ENCODE data around the gene ST8SIA6.
A peak's percentile ranks its signal among the peaks of the same experiment; 100 is the strongest.
"Not testable (repeated sequence)": the region's sequence is repeated elsewhere in the genome, so short reads cannot be mapped to it uniquely, and the experiment has no call there.

The ST8SIA6 gene

DNA sequence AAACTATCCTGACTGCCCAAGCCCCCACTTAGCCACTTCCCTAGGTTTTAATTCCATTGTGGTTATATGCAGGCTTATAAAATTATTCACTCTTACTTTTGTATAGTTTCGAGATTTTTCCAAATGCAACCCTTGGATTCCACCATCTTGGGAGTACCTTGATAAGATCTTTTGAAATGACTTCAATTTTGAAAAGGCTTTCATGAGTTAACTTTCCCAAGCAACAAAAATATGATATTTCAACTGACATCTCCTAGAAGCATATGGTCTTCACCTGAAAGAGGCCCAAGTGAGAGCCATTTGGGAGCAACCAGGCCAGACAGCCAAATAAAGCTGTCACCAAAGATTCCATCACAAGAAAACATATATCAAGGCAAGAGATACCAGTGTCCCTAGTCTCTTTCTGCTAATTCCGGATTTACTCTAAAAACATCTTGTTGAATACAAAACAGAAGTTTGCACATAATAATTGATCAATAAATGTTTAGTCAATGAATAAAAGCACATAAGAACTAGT lies 1.7 kb upstream of the ST8SIA6 start:
- DNase-seq, result no peak

GRCh38 chr10:17455015-17455520 lies 673 bp upstream of the ST8SIA6 start:
- DNase-seq, result no peak

- peak; percentile 61 for DNase-seq
These were observed 863 bp downstream of the ST8SIA6 start for GRCh38 chr10:17453373-17454091.

DNA sequence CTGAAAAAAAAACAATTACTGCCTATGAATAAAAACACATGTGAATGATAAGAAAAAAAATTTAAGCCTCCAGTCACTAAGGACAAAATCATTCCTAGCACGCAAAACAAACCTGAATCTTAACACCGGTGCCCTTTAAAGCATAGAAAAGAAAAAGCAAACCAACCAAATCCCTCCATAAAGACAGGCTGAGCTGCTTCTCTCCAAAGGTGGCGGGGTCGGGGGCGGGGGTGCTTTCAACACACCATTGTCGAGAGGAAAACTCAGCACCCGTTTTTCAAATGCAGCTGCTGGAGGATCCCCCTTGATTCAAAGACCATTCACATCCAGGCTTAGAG lies 1.4 kb downstream of the ST8SIA6 start:
- DNase-seq, result no peak

- no peak for DNase-seq
These were observed 2.1 kb downstream of the ST8SIA6 start for GRCh38 chr10:17452060-17452841.

GRCh38 chr10:17450024-17450423 lies 4.4 kb downstream of the ST8SIA6 start:
- no peak for DNase-seq

DNA sequence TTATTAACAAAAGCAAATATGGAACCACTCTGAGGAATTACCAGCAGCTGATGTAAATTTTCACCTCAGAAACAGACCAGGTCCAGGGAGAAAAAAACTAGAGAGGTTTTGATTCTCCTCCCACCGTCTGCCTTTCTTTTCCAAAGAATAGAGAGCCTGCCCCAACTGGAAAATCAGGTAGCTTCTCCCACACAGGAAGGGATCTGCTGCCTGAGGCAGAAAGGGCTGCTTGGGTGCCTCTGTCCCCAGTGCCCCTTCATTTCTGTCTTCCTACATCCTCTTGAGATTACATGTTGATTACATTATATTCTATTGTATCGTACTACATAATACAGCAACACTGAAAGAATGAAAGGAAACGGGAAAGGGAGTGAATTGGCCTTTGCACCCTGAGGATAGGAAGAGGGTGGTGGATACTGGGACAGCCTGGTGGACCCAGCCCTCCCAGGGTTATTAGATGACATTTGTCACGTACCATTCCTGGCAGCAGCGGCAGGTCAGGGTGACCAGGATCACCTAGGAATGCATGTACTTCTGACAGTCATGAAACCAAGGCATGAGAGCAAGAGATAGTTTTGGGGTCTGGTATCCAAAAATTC lies 8.9 kb downstream of the ST8SIA6 start:
- DNase-seq, result no peak

DNA sequence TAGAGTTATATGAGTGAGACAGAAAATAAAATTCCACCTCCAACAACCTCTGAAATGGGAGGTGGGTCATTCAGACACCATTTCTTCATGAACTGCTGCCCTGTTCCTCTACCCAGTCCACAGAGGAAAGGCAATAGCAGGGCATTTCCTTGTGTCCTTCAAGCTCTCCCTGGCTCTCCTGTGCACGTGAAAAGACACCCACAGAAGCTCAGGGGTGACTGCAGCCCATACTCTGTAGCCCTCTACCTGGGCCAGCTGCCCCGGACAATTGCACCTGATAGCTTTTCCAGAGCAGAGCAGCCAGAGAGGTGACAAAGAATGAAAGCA lies 10.0 kb downstream of the ST8SIA6 start:
- no peak for DNase-seq

DNA sequence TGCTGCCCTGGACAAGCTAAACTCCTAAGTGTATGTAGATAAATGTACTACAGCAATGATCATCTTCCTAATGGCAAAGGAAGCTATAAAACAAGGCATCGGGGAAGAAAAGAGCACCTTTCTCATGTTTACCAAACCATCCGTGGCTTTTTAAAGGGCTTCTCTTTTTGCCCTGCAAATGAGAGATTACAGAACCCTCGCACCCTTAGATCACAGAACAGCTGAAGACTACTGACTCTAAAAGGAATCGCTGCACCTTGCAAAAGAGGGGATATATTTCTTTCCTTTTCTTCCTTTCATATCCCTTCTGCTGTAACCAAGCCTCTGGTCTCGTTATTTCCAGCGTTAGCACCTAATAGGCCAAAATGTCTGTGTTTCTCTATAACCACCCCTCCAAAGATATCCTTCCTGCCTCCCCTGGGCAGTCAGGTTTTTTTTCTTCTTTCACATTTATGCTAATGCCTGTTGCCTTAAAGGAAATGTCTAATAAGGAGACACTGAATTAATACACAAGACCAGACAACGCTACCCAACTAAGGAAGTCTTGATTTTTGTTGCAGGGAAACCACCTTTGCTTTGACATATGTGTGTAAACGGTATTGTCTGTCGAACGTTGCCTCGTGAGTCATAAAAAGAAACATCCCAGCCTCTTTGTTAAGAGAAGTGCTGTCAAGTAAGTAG lies 10.5 kb downstream of the ST8SIA6 start:
- peak; percentile 21 for DNase-seq

DNA sequence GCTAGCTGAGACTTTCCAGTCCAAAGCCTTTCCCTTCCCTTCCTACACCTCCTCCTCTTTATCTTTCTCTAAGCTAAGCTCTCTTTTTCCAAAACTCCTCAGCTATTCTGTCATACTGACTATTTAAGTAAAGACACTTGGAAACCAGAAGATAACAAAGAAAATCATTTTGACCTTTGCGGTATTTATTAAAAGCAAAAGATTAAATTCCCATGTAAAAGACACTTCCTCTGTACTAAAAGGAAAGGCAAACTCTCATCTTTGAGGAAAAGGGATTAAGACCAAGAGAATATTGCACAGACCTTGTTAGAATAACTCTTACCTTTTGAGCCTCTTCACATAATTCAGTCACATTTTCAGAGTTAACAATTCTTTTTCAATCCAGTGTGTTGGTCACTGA lies 15.8 kb downstream of the ST8SIA6 start:
- no peak for DNase-seq

GRCh38 chr10:17436578-17436977 lies 17.8 kb downstream of the ST8SIA6 start:
- not testable (repeated sequence) for DNase-seq

- DNase-seq, result no peak
These were observed 18.4 kb downstream of the ST8SIA6 start for GRCh38 chr10:17435953-17436352.

DNA sequence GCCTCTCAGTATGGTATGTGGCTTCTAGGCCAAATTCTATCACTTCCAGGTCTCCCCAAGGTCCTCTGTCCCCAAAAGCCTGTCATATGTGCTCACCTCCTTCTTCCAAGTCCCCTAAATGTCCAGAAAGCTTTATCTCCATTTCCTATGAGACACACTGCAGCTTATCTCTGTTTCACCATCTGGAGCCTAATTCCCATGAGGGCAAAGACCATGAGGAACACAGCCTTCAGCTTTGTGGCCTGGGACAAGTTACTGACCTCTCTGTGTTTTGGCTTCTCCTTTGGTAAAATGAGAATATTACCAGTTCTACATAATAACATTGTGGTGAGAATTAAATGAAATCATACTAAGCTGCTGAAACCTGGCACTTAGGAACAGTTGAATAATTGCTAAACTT lies 19.2 kb downstream of the ST8SIA6 start:
- no peak for DNase-seq

- no peak for DNase-seq
These were observed 21.7 kb downstream of the ST8SIA6 start for GRCh38 chr10:17432723-17433122.

DNA sequence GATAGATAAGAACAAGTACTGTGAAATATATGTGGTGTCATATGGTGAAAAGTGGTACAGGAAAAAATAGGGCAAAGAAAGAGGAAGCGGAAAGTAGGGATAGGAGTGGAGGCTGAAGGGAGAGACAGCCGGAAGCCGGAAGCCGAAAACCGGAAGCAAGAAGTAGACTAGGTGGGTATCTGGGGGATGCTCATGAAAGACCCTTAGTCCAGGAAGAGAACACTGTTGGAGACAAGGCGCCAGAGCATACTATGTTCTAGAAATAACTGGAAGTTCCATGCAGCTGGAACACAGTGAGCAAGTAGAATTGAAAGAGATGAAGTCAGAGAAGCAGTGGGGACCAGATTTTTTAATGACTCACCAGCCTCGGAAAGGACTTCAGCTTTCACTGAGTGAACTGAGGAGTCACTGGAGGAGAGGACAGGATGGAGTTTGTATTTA lies 22.5 kb downstream of the ST8SIA6 start:
- DNase-seq, result no peak

DNA sequence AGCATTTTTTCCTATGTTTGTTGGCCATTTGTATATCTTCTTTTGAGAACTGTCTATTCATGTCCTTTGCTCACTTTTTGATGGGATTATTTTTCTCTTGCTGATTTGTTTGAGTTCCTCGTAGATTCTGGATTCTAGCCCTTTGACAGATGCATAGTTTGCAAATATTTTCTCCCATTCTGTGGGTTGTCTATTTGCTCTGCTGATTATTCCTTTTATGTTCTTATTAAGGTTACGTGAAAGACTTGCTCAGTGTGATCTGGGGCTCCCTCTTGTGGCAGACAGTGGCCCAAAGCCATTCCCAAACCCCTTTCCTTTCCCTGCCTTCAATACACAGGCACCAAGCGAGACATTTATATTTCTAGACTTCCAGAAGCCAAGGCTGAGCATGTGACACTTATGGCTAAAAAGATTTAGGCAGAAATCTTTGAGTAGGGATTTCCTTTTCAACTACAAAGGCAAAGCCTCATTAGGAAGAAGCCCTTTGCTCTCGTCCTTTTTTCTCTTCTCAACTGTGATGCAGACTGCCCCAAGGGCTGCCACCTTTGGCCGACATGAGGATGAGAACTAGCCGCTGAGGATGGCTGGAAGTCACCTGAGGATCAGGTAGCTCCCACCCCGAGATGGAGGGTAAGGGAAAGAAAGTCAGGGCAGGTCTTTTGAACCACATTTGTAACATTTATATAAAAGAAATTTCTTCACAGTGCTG lies 23.6 kb downstream of the ST8SIA6 start:
- peak; percentile 88 for DNase-seq

GRCh38 chr10:17429490-17429889 lies 24.9 kb downstream of the ST8SIA6 start:
- DNase-seq, result peak; percentile 18

- DNase-seq, result peak; percentile 84
These were observed 25.9 kb downstream of the ST8SIA6 start for GRCh38 chr10:17428351-17429097.

DNA sequence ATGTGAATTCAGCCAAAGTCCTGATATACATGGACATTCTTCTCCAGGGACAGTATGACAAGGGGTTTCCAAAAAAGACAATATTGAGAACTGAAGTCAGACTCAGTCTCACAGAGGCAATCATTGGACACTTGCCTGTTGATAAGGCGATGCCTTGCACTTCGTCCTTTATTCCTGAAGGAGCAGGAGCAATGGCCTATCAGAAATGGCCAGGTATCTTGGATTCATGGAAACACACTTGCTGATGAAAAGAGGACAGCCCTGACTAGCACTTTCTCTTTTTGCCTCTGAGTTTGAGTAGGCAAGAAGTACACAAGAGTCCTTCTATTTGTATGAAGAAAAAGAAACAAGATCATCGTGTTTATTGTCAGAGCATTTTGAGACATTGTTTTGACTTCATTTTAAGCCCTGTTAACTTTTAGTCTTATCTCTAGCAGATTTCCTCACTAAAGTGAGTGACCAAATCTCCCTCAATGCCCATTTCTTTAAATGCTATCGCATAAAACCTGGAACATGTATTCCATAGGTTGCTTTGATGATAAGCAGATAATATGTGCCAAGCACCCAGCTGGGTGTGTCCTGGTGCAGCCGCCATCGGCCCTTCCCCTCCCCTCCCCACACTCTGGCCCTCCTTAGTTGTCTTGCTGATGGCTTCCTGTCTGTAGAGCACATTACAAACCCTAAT lies 26.6 kb downstream of the ST8SIA6 start:
- DNase-seq, result peak; percentile 43

DNA sequence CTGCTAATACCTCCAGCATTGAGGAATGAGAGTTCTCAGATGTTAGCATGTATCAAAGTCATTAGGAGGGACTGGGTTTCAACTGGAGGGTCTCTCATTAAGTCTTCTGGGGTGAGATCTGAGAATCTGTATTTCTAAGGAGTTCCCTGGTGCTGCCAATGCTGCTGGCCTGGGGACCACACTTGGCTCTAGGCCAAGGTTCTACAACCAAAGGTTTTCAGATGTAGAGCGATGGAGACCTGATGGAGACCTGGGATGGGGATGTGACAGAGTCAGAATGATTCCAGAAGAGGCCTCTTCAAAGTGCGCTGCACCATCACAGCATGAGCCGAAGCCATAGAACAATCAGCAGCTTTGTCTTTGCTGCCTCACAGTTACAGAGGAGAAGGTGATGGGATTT lies 27.2 kb downstream of the ST8SIA6 start:
- DNase-seq, result peak; percentile 21

GRCh38 chr10:17426263-17426750 lies 28.1 kb downstream of the ST8SIA6 start:
- peak; percentile 19 for DNase-seq

Data from CD4-positive, alpha-beta T cell treated with Interleukin-17A for 4 hours (primary cell).